Caco-2 (cell line): ENCODE measurements around the gene TCIRG1. TPM values are rescaled to one million over a fixed set of nuclear protein-coding genes. Genes with fewer than 3 reads are reported as not detected.

ENCODE experiments used
- BruUV-seq: library from RNA; stranded (reverse); fragments of 400-500 nt; replicated peaks from 2 replicates; lab custom pipeline; 2021; lab: Mats Ljungman, UMichigan
- CTCF ChIA-PET: fragments of 300-600 bp; sonication (Branson Sonifier 250); formaldehyde crosslinking; loops from one replicate; lab custom pipeline; 2022; ENCODE audit warnings: antibody characterized with exemption; lab: Charles Lee
- POLR2A ChIA-PET: fragments of 300-600 bp; sonication (Branson Sonifier 250); formaldehyde crosslinking; loops from one replicate; lab custom pipeline; 2022; ENCODE audit warnings: antibody characterized with exemption; lab: Charles Lee
- DNase-seq, 2 experiments: peaks; one replicate each; pipeline versions ENCODE4 v3.0.0 to v3.0.0-alpha.2; 2020 to 2022
- H3K27me3 ChIP-seq: replicated peaks from 2 replicates; pipeline ENCODE4 v1.6.0; 2011; ENCODE audit warnings: low read length; ENCODE audit not compliant: control insufficient read depth, insufficient read depth
- H3K36me3 ChIP-seq: 2 replicates; pipeline ENCODE4 v1.5.1; 2011; ENCODE audit warnings: low read length; ENCODE audit not compliant: control insufficient read depth, insufficient read depth
- H3K4me1 ChIP-seq: fragments of 250-450 bp; sonication (Bioruptor Pico); 2 replicates; pipeline ENCODE4 v1.5.1; 2020; ENCODE audit warnings: mild to moderate bottlenecking
- H3K4me3 ChIP-seq: 2 replicates; pipeline ENCODE4 v1.5.1; 2011; ENCODE audit warnings: low read depth, mild to moderate bottlenecking, control low read depth, low read length
- H3K9me3 ChIP-seq: fragments of 250-450 bp; sonication (Bioruptor Pico); 2 replicates; pipeline ENCODE4 v1.5.1; 2020; ENCODE audit warnings: mild to moderate bottlenecking, moderate library complexity
- H3K27ac Mint-ChIP-seq: one replicate; pipeline ENCODE4 v1.8.0; 2022; ENCODE audit warnings: mixed read lengths; ENCODE audit not compliant: unreplicated experiment
- H3K27me3 Mint-ChIP-seq: one replicate; pipeline ENCODE4 v1.8.0; 2022; ENCODE audit warnings: mixed read lengths; ENCODE audit not compliant: insufficient read depth, unreplicated experiment
- H3K36me3 Mint-ChIP-seq: one replicate; pipeline ENCODE4 v1.8.0; 2022; ENCODE audit warnings: mild to moderate bottlenecking, mixed read lengths; ENCODE audit not compliant: insufficient read depth, unreplicated experiment
- H3K4me1 Mint-ChIP-seq: one replicate; pipeline ENCODE4 v1.8.0; 2022; ENCODE audit warnings: low read depth, mixed read lengths; ENCODE audit not compliant: unreplicated experiment
- H3K4me3 Mint-ChIP-seq: one replicate; pipeline ENCODE4 v1.8.0; 2022; ENCODE audit warnings: mild to moderate bottlenecking, moderate library complexity, mixed read lengths; ENCODE audit not compliant: unreplicated experiment
- H3K9me3 Mint-ChIP-seq: one replicate; pipeline ENCODE4 v1.8.0; 2022; ENCODE audit warnings: mixed read lengths; ENCODE audit not compliant: unreplicated experiment
- CTCF ChIP-seq, 2 experiments: fragments of 200-600 bp in 1 of 2; IDR thresholded peaks; 1 replicate in 1 of 2; 2 replicates in 1 of 2; pipeline versions ENCODE4 v1.5.1 to v1.8.0; 2011 to 2022; ENCODE audit warnings: antibody characterized with exemption in 1 of 2, control low read depth in 1 of 2, inconsistent platforms in 1 of 2, low read depth in 1 of 2, low read length in 1 of 2, mild to moderate bottlenecking in 1 of 2, moderate library complexity in 1 of 2; ENCODE audit not compliant: insufficient read depth in 1 of 2, severe bottlenecking in 1 of 2, unreplicated experiment in 1 of 2
- intact Hi-C: fragments of 100-400 bp; cut with micrococcal nuclease; formaldehyde crosslinking; loops from one replicate; pipeline ENCODE4 v1.10.0; 2022; ENCODE audit not compliant: unreplicated experiment
- total RNA-seq: library from RNA; stranded (reverse); gene quantifications from 2 replicates; pipeline ENCODE4 v1.2.3, GENCODE V29; 2022

Gene TCIRG1
- total RNA-seq, 1 experiment from 2014 or later = 2.7 TPM

- CTCF ChIA-PET = interaction anchor here (1.0 kb wide), 1 partner anchor 49 kb away, joined by 4 read pairs; no protein-coding TSS in a partner anchor
- no TSS peak for BruUV-seq
- H3K27ac Mint-ChIP-seq = peak overlapping the region; percentile 85
- H3K4me3 Mint-ChIP-seq = peak overlapping the region; percentile 65
- POLR2A ChIA-PET = no interaction called here
- peaks cover 19% of the 10 kb centered on the region for H3K4me1 Mint-ChIP-seq
- peaks cover 17% of the 10 kb centered on the region for H3K4me1 ChIP-seq
- H3K36me3 Mint-ChIP-seq = peaks cover 1% of the 10 kb centered on the region
- H3K27me3 Mint-ChIP-seq = no peaks in the 10 kb centered on the region
- peak in 1 of 2 experiments; percentile 32 for DNase-seq
- H3K4me3 ChIP-seq = peak overlapping the region; percentile 66
- H3K9me3 ChIP-seq = no peaks in the 10 kb centered on the region
- no peaks in the 10 kb centered on the region for H3K27me3 ChIP-seq
- no peaks in the 10 kb centered on the region for H3K9me3 Mint-ChIP-seq
- 0 out of 2 replicates have a peak, but pooled peaks cover 1% of the 10 kb centered on the region for H3K36me3 ChIP-seq
- intact Hi-C loops = no loop called here
- no peak for TF ChIP-seq CTCF (IDR thresholded peaks at IDR 0.05; ENCODE audit: insufficient read depth in 1 of 2, low read depth in 1 of 2, low read length in 1 of 2, severe bottlenecking in 1 of 2, unreplicated experiment in 1 of 2)
Measured at GRCh38 chr11:68004551-68005335, 34.1 kb upstream of the TCIRG1 start.

- Histone ChIP-seq H3K36me3 (0 out of 2 replicates have a peak, but pooled peaks cover 1% of the 10 kb centered on the region), H3K27me3 (no peaks in the 10 kb centered on the region), H3K4me3 (no peak overlapping the region), H3K9me3 (no peaks in the 10 kb centered on the region), H3K4me1 (peaks cover 35% of the 10 kb centered on the region)
- Mint-ChIP-seq H3K4me1 (peaks cover 32% of the 10 kb centered on the region), H3K27ac (no peak overlapping the region), H3K36me3 (peaks cover 7% of the 10 kb centered on the region), H3K9me3 (no peaks in the 10 kb centered on the region), H3K4me3 (no peak overlapping the region), H3K27me3 (no peaks in the 10 kb centered on the region)
- ChIA-PET CTCF (no interaction called here), POLR2A (no interaction called here)
- intact Hi-C loops = no loop called here
- DNase-seq = no peak
- no TSS peak for BruUV-seq
- TF ChIP-seq CTCF (IDR thresholded peaks at IDR 0.05; ENCODE audit: insufficient read depth in 1 of 2, low read depth in 1 of 2, low read length in 1 of 2, severe bottlenecking in 1 of 2, unreplicated experiment in 1 of 2) = no peak
Measured at GRCh38 chr11:68006606-68007166, 32.1 kb upstream of the TCIRG1 start.

- Histone ChIP-seq H3K4me3 (no peak overlapping the region), H3K36me3 (no peaks in the 10 kb centered on the region), H3K27me3 (no peaks in the 10 kb centered on the region), H3K9me3 (no peaks in the 10 kb centered on the region), H3K4me1 (peaks cover 45% of the 10 kb centered on the region)
- ChIA-PET CTCF (no interaction called here), POLR2A (no interaction called here)
- no peaks in the 10 kb centered on the region for H3K9me3 Mint-ChIP-seq
- TF ChIP-seq CTCF (IDR thresholded peaks at IDR 0.05; ENCODE audit: insufficient read depth in 1 of 2, low read depth in 1 of 2, low read length in 1 of 2, severe bottlenecking in 1 of 2, unreplicated experiment in 1 of 2) = no peak
- H3K4me3 Mint-ChIP-seq = no peak overlapping the region
- no peaks in the 10 kb centered on the region for H3K27me3 Mint-ChIP-seq
- no peak overlapping the region for H3K27ac Mint-ChIP-seq
- DNase-seq = peak in 1 of 2 experiments; percentile 36
- intact Hi-C loops = no loop called here
- H3K36me3 Mint-ChIP-seq = peaks cover 7% of the 10 kb centered on the region
- BruUV-seq = no TSS peak
- peaks cover 27% of the 10 kb centered on the region for H3K4me1 Mint-ChIP-seq
Measured at GRCh38 chr11:68007498-68008380, 31.1 kb upstream of the TCIRG1 start.
